ENCODE measurements around the gene PDAP1. TPM values are rescaled to one million over a fixed set of nuclear protein-coding genes. Genes with fewer than 3 reads are reported as not detected.
"Not testable (repeated sequence)": the region's sequence is repeated elsewhere in the genome, so short reads cannot be mapped to it uniquely, and the experiment has no call there.

The PDAP1 gene
- total and polyA plus RNA-seq, 2 of the 8 experiments (the other 6 are each of a cell fraction or from before 2014, with no cell fraction given), result 26.6 to 169 TPM

GRCh38 chr7:99350641-99351040 lies 57.8 kb downstream of the PDAP1 start:
- ChIA-PET POLR2A (ENCODE audit: partially characterized antibody) (interaction anchor here (0.6 to 0.9 kb wide), 2 partner anchors 43 to 86 kb away, joined by 3 read pairs; no protein-coding TSS in a partner anchor), CTCF (ENCODE audit: partially characterized antibody) (interaction anchor here (0.9 to 1.1 kb wide), 2 partner anchors 14 to 57 kb away, joined by 3 read pairs; no protein-coding TSS in a partner anchor)
- H4K5ac ChIP-seq (ENCODE audit: insufficient read length, low read depth, low read length); FAIRE-seq; H3K4me1 ChIP-seq (replicated peaks in 1 of 4; ENCODE audit: control insufficient read depth in 3 of 4, insufficient read depth in 4 of 4, low read length in 3 of 4); H3K23ac ChIP-seq (ENCODE audit: insufficient read length); H3K4ac ChIP-seq (replicated peaks; ENCODE audit: insufficient read length, low read depth, low read length); H2BK120ac ChIP-seq (replicated peaks; ENCODE audit: low read depth, low read length); H3K27ac ChIP-seq (ENCODE audit: low read depth, low read length); H4K20me1 ChIP-seq (replicated peaks in 1 of 2; ENCODE audit: control insufficient read depth in 1 of 2, insufficient read depth in 2 of 2, low read length in 2 of 2); H3K18ac ChIP-seq (ENCODE audit: extremely low read depth, low read length); H2BK5ac ChIP-seq (ENCODE audit: low read depth, low read length); H2BK12ac ChIP-seq (ENCODE audit: low read depth, low read length); H3K23me2 ChIP-seq (ENCODE audit: low read depth, low read length); H3K56ac ChIP-seq (replicated peaks; ENCODE audit: insufficient read length, low read depth, low read length); DNase-seq (ENCODE audit: low read depth in 1 of 2, low spot score in 2 of 2); H3K14ac ChIP-seq (ENCODE audit: insufficient read length); H3K27me3 ChIP-seq (replicated peaks in 1 of 4; ENCODE audit: control insufficient read depth in 3 of 4, extremely low read depth in 1 of 4, insufficient read depth in 3 of 4, low read length in 3 of 4); H3K79me2 ChIP-seq (ENCODE audit: control insufficient read depth in 1 of 2, insufficient read depth in 2 of 2, low read length in 2 of 2); H2AFZ ChIP-seq (ENCODE audit: low read length); H2BK15ac ChIP-seq (ENCODE audit: low read length); H2BK20ac ChIP-seq (ENCODE audit: low read length); H3K4me2 ChIP-seq (ENCODE audit: insufficient read depth in 1 of 2, low read depth in 2 of 2, low read length in 2 of 2); H3K9me3 ChIP-seq (ENCODE audit: insufficient read depth in 2 of 2, low read depth in 1 of 2, low read length in 1 of 2); H2AK5ac ChIP-seq (ENCODE audit: low read depth, low read length); H3K79me1 ChIP-seq (ENCODE audit: low read depth, low read length); H3K9ac ChIP-seq (replicated peaks in 1 of 4; ENCODE audit: extremely low read depth in 1 of 4, low read depth in 3 of 4, low read length in 3 of 4); H3K4me3 ChIP-seq (ENCODE audit: extremely low read depth in 1 of 4, insufficient read depth in 2 of 4, low read depth in 3 of 4, low read length in 4 of 4); H4K8ac ChIP-seq (ENCODE audit: extremely low read depth, insufficient read depth, low read length); H4K91ac ChIP-seq (replicated peaks; ENCODE audit: insufficient read length, low read length): not testable (repeated sequence)
- WGBS, 2 experiments (ENCODE audit: extremely low coverage in 1 of 2, insufficient coverage in 1 of 2, insufficient read length in 1 of 2, insufficient replicate concordance in 2 of 2, low coverage in 1 of 2, low lambda C conversion rate in 2 of 2, missing lambda C conversion rate in 1 of 2), result 100% methylated on average over 2 of the region's 3 CpGs; no CpG with 5 or more reads in 1 of the 2 experiments
- peaks cover 2 to 27% (median 15%) of the 10 kb centered on the region in 4 experiments for H3K36me3 ChIP-seq (ENCODE audit: control insufficient read depth in 2 of 4, insufficient read depth in 4 of 4, low read length in 3 of 4)

Other genes starting within 250 kb of the PDAP1 start
- gene KPNA7, start 200.5 kb downstream of the PDAP1 start, total RNA-seq (2021; fragmentation: NEBNext Ultra II Directional; extraction: Animal tissue kit (Norgen Biotek cat#: 25700)), result not detected in 2 replicates
- not detected in 2 replicates for gene KPNA7, start 200.5 kb downstream of the PDAP1 start, polyA plus RNA-seq (2011; rRNA removed)
- not detected in 2 replicates for gene MYH16, start 135.8 kb downstream of the PDAP1 start, total RNA-seq (2021; fragmentation: NEBNext Ultra II Directional; extraction: Animal tissue kit (Norgen Biotek cat#: 25700))
- gene MYH16, start 135.8 kb downstream of the PDAP1 start, polyA plus RNA-seq (2011; rRNA removed), result not detected in 2 replicates
- gene ARPC1A, start 82.7 kb downstream of the PDAP1 start, total RNA-seq (2021; fragmentation: NEBNext Ultra II Directional; extraction: Animal tissue kit (Norgen Biotek cat#: 25700)), result 147 and 155 TPM in 2 replicates
- 123 and 140 TPM in 2 replicates for gene ARPC1A, start 82.7 kb downstream of the PDAP1 start, polyA plus RNA-seq (2011; rRNA removed)
- 61.8 and 64.5 TPM in 2 replicates for gene ARPC1B, start 33.9 kb downstream of the PDAP1 start, total RNA-seq (2021; fragmentation: NEBNext Ultra II Directional; extraction: Animal tissue kit (Norgen Biotek cat#: 25700))
- 115 and 165 TPM in 2 replicates for gene ARPC1B, start 33.9 kb downstream of the PDAP1 start, polyA plus RNA-seq (2011; rRNA removed)
- gene BUD31, start 372 bp upstream of the PDAP1 start, total RNA-seq (2021; fragmentation: NEBNext Ultra II Directional; extraction: Animal tissue kit (Norgen Biotek cat#: 25700)), result 114 and 121 TPM in 2 replicates
- 46.7 and 72.0 TPM in 2 replicates for gene BUD31, start 372 bp upstream of the PDAP1 start, polyA plus RNA-seq (2011; rRNA removed)
- gene PTCD1, start 30.2 kb upstream of the PDAP1 start, total RNA-seq (2021; fragmentation: NEBNext Ultra II Directional; extraction: Animal tissue kit (Norgen Biotek cat#: 25700)), result 7.5 and 8.5 TPM in 2 replicates
- 7.6 and 9.6 TPM in 2 replicates for gene PTCD1, start 30.2 kb upstream of the PDAP1 start, polyA plus RNA-seq (2011; rRNA removed)
- gene CPSF4, start 30.3 kb upstream of the PDAP1 start, total RNA-seq (2021; fragmentation: NEBNext Ultra II Directional; extraction: Animal tissue kit (Norgen Biotek cat#: 25700)), result 74.8 and 77.5 TPM in 2 replicates
- 103 and 156 TPM in 2 replicates for gene CPSF4, start 30.3 kb upstream of the PDAP1 start, polyA plus RNA-seq (2011; rRNA removed)
- gene ATP5MF, start 57.6 kb upstream of the PDAP1 start, total RNA-seq (2021; fragmentation: NEBNext Ultra II Directional; extraction: Animal tissue kit (Norgen Biotek cat#: 25700)), result 506 and 539 TPM in 2 replicates
- gene ATP5MF, start 57.6 kb upstream of the PDAP1 start, polyA plus RNA-seq (2011; rRNA removed), result 2,240 and 4,362 TPM in 2 replicates
- 9.9 and 11.4 TPM in 2 replicates for gene ZNF789, start 64.3 kb upstream of the PDAP1 start, total RNA-seq (2021; fragmentation: NEBNext Ultra II Directional; extraction: Animal tissue kit (Norgen Biotek cat#: 25700))
- 9.4 and 12.5 TPM in 2 replicates for gene ZNF789, start 64.3 kb upstream of the PDAP1 start, polyA plus RNA-seq (2011; rRNA removed)
- gene ZNF394, start 91.7 kb upstream of the PDAP1 start, total RNA-seq (2021; fragmentation: NEBNext Ultra II Directional; extraction: Animal tissue kit (Norgen Biotek cat#: 25700)), result 19.3 and 24.0 TPM in 2 replicates
- gene ZNF394, start 91.7 kb upstream of the PDAP1 start, polyA plus RNA-seq (2011; rRNA removed), result 6.6 and 7.6 TPM in 2 replicates
- gene ZKSCAN5, start 96.1 kb upstream of the PDAP1 start, total RNA-seq (2021; fragmentation: NEBNext Ultra II Directional; extraction: Animal tissue kit (Norgen Biotek cat#: 25700)), result 12.9 and 13.5 TPM in 2 replicates
- gene ZKSCAN5, start 96.1 kb upstream of the PDAP1 start, polyA plus RNA-seq (2011; rRNA removed), result 4.3 and 5.3 TPM in 2 replicates
- 7.5 and 7.6 TPM in 2 replicates for gene FAM200A, start 143.5 kb upstream of the PDAP1 start, total RNA-seq (2021; fragmentation: NEBNext Ultra II Directional; extraction: Animal tissue kit (Norgen Biotek cat#: 25700))
- 3.2 and 4.3 TPM in 2 replicates for gene FAM200A, start 143.5 kb upstream of the PDAP1 start, polyA plus RNA-seq (2011; rRNA removed)
- 36.7 and 37.8 TPM in 2 replicates for gene ZNF655, start 150.0 kb upstream of the PDAP1 start, total RNA-seq (2021; fragmentation: NEBNext Ultra II Directional; extraction: Animal tissue kit (Norgen Biotek cat#: 25700))
- 27.1 and 30.7 TPM in 2 replicates for gene ZNF655, start 150.0 kb upstream of the PDAP1 start, polyA plus RNA-seq (2011; rRNA removed)
- gene TMEM225B, start 189.7 kb upstream of the PDAP1 start, total RNA-seq (2021; fragmentation: NEBNext Ultra II Directional; extraction: Animal tissue kit (Norgen Biotek cat#: 25700)), result not detected in 2 replicates
- 0.63 and 0.68 TPM in 2 replicates for gene TMEM225B, start 189.7 kb upstream of the PDAP1 start, polyA plus RNA-seq (2011; rRNA removed)
- 16.5 and 18.6 TPM in 2 replicates for gene ZSCAN25, start 208.3 kb upstream of the PDAP1 start, total RNA-seq (2021; fragmentation: NEBNext Ultra II Directional; extraction: Animal tissue kit (Norgen Biotek cat#: 25700))
- gene ZSCAN25, start 208.3 kb upstream of the PDAP1 start, polyA plus RNA-seq (2011; rRNA removed), result 10.1 and 12.1 TPM in 2 replicates